Osteoblast (primary cell): Measurements from ENCODE around the gene KLK10. TPM values are rescaled to one million over a fixed set of nuclear protein-coding genes. Genes with fewer than 3 reads are reported as not detected.

Source experiments
- DNase-seq: peaks from one replicate; pipeline ENCODE4 v3.0.0; 2011; ENCODE audit warnings: low spot score, mixed read lengths; ENCODE audit not compliant: insufficient read length; ENCODE audit errors: missing footprints
- H2AFZ ChIP-seq: 2 replicates; pipeline ENCODE4 v1.6.0; 2011; ENCODE audit warnings: mild to moderate bottlenecking, low read length
- H3K27ac ChIP-seq: 2 replicates; pipeline ENCODE4 v1.5.1; 2011; ENCODE audit warnings: mild to moderate bottlenecking, low read depth, low read length, moderate library complexity
- H3K27me3 ChIP-seq: 2 replicates; pipeline ENCODE4 v1.6.0; 2012; ENCODE audit warnings: mild to moderate bottlenecking, control low read depth, inconsistent platforms, low read length, moderate library complexity; ENCODE audit not compliant: insufficient read depth
- H3K36me3 ChIP-seq: 2 replicates; pipeline ENCODE4 v1.5.1; 2011; ENCODE audit warnings: mild to moderate bottlenecking, low read length, control low read depth, moderate library complexity; ENCODE audit not compliant: insufficient read depth
- H3K4me1 ChIP-seq: 2 replicates; pipeline ENCODE4 v1.5.1; 2011; ENCODE audit warnings: mild to moderate bottlenecking, low read length, control low read depth, moderate library complexity; ENCODE audit not compliant: insufficient read depth
- H3K4me2 ChIP-seq: 2 replicates; pipeline ENCODE4 v1.6.0; 2011; ENCODE audit warnings: mild to moderate bottlenecking, low read length; ENCODE audit not compliant: insufficient read depth
- H3K4me3 ChIP-seq: fragments of 200-600 bp; sonication (generic); 3 replicates; pipeline ENCODE4 v1.5.1; 2012; ENCODE audit warnings: mild to moderate bottlenecking, low read length, inconsistent platforms; ENCODE audit not compliant: insufficient read depth
- H3K79me2 ChIP-seq: 2 replicates; pipeline ENCODE4 v1.6.0; 2012; ENCODE audit warnings: mild to moderate bottlenecking, low read length, control low read depth, inconsistent platforms; ENCODE audit not compliant: insufficient read depth
- H3K9me3 ChIP-seq: 2 replicates; pipeline ENCODE4 v1.5.1; 2011; ENCODE audit warnings: low read depth, low read length, control low read depth
- H4K20me1 ChIP-seq: 2 replicates; pipeline ENCODE4 v1.6.0; 2012; ENCODE audit warnings: mild to moderate bottlenecking, low read length, control low read depth; ENCODE audit not compliant: insufficient read depth
- total RNA-seq: library from RNA; depleted of rRNA; stranded (reverse); fragments of >200 nt; gene quantifications from 2 replicates; pipeline ENCODE4 v1.2.3, GENCODE V29; 2012
- TF ChIP-seq, protein P1 (sequence below): IDR thresholded peaks from 2 replicates; pipeline ENCODE4 v1.5.1; 2011; ENCODE audit warnings: mild to moderate bottlenecking, low read depth, low read length, moderate library complexity; ENCODE audit errors: extremely low read depth

KLK10 gene
- total RNA-seq, 1 donor = not detected

DNA sequence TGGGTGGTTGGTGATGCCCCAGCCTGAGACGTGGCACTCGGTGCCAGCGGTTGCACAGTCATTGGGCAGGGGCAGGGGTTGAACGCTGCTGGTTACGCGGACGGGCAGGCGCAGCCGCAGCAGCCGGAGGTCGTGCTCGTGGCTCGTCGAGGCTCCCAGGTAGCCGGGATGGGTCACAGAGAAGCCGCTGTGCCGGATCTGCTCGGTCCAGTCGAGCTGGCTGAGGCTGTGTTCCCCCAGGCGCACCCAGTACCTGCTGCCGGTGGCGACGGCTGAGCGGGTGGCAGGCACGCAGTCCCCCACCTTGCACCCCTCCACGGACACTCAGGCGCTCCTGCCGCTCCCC lies 12.3 kb upstream of the KLK10 start:
- Histone ChIP-seq H3K79me2 (no peaks in the 10 kb centered on the region), H3K4me3 (no peak overlapping the region), H4K20me1 (no peaks in the 10 kb centered on the region), H2AFZ (no peak overlapping the region), H3K9me3 (no peaks in the 10 kb centered on the region), H3K4me2 (no peak overlapping the region), H3K27ac (no peak overlapping the region), H3K36me3 (no peaks in the 10 kb centered on the region), H3K4me1 (no peaks in the 10 kb centered on the region), H3K27me3 (peaks cover 10% of the 10 kb centered on the region)
- DNase-seq = peak; percentile 23
- TF ChIP-seq, protein P1, sequence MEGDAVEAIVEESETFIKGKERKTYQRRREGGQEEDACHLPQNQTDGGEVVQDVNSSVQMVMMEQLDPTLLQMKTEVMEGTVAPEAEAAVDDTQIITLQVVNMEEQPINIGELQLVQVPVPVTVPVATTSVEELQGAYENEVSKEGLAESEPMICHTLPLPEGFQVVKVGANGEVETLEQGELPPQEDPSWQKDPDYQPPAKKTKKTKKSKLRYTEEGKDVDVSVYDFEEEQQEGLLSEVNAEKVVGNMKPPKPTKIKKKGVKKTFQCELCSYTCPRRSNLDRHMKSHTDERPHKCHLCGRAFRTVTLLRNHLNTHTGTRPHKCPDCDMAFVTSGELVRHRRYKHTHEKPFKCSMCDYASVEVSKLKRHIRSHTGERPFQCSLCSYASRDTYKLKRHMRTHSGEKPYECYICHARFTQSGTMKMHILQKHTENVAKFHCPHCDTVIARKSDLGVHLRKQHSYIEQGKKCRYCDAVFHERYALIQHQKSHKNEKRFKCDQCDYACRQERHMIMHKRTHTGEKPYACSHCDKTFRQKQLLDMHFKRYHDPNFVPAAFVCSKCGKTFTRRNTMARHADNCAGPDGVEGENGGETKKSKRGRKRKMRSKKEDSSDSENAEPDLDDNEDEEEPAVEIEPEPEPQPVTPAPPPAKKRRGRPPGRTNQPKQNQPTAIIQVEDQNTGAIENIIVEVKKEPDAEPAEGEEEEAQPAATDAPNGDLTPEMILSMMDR = no peak

DNA sequence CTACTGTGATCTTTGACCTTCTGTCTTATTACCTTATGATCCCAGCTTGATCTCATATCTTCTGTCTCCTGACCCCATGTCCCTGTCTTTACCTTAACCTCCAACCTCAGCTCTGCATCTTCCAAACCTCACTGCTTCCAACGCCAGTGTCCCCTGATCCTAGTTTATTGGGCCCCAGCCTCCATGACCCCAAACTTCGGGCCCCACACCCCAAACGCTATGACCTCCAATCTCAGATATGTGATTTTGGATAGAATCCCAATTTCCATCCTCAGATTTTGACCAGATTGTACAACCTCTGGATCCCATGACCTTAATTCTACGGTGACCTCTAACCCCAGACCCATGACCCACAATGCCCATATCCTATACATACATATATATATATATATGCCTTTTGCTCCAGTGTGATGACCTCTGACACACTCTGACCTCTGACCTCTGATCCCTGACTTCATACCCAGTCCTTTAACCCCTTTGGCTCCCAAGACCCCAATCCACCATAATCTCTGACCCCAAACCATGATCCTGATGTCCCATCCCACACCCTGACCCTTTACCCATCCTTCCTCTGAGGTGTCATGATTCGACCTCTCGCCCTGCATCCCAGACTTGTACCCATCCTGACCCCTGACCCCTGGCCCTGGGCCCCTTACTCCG lies 11.8 kb upstream of the KLK10 start:
- no peak overlapping the region for H3K4me2 ChIP-seq
- H3K9me3 ChIP-seq = no peaks in the 10 kb centered on the region
- DNase-seq = peak; percentile 89
- no peaks in the 10 kb centered on the region for H3K79me2 ChIP-seq
- H3K27me3 ChIP-seq = peaks cover 10% of the 10 kb centered on the region
- no peaks in the 10 kb centered on the region for H3K4me1 ChIP-seq
- no peak overlapping the region for H3K27ac ChIP-seq
- no peak overlapping the region for H2AFZ ChIP-seq
- TF ChIP-seq, protein P1 = no peak
- no peaks in the 10 kb centered on the region for H3K36me3 ChIP-seq
- H4K20me1 ChIP-seq = no peaks in the 10 kb centered on the region
- no peak overlapping the region for H3K4me3 ChIP-seq

DNA sequence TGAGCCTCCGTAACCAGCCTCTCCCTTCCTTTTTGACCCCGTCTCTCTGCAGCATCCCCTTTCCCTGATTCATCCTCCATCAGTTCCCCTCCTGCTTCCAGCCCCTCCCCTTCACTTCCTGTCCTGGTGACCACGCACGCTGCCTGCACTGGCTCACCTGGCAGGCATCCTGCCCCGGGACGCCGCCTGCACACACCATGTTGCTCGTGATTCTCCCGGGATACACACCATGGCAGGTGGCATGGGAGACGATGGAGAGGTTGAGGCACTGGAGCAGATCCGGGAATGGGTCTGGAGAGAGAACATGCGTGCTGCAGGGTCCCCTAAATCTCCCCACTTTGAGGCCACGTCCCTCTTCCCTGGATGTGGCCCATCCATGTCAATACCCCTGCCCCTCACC lies 11.1 kb upstream of the KLK10 start:
- Histone ChIP-seq H3K4me3 (no peak overlapping the region), H3K27me3 (peaks cover 10% of the 10 kb centered on the region), H3K36me3 (no peaks in the 10 kb centered on the region), H4K20me1 (no peaks in the 10 kb centered on the region), H3K27ac (no peak overlapping the region), H3K79me2 (no peaks in the 10 kb centered on the region), H3K4me1 (no peaks in the 10 kb centered on the region), H3K9me3 (no peaks in the 10 kb centered on the region), H2AFZ (no peak overlapping the region), H3K4me2 (no peak overlapping the region)
- TF ChIP-seq, protein P1 = no peak
- peak; percentile 57 for DNase-seq

DNA sequence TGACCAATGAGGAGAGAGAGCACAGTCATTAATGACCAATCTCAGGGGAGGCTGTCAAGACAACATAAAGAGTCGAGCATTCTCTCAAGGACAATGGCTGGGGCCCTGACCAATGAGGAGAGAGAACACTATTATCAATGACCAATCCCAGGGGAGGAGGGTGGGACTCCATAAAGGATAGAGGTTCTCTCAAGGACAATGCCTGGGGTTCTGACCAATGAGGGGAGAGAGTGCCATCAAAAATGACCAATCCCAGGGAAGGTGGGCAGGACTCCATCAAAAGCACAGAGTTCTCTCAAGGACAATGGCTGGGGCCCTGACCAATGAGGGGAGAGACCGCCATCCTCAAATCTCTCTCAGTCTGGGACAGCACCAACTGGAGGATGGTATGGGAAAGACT lies 10.2 kb upstream of the KLK10 start:
- Histone ChIP-seq H3K79me2 (no peaks in the 10 kb centered on the region), H3K4me2 (no peak overlapping the region), H3K27me3 (peaks cover 14% of the 10 kb centered on the region), H3K27ac (no peak overlapping the region), H2AFZ (no peak overlapping the region), H4K20me1 (no peaks in the 10 kb centered on the region), H3K4me1 (no peaks in the 10 kb centered on the region), H3K4me3 (no peak overlapping the region), H3K9me3 (no peaks in the 10 kb centered on the region), H3K36me3 (no peaks in the 10 kb centered on the region)
- TF ChIP-seq, protein P1 = no peak
- peak; percentile 73 for DNase-seq
